ENCODE results near the gene MROH2B.

Gene MROH2B

GRCh38 chr5:41071242-41071641 is at the start of gene MROH2B:
Gene MROH2B (minus strand): TSS chr5:41071342. CDS start chr5:41070852, 490 bp downstream.
- in situ Hi-C loops (cut with MboI; ENCODE audit: low sequenced_read_pairs): no loop called here

GRCh38 chr5:41120600-41120999 is 49.5 kb upstream of the MROH2B start:
- in situ Hi-C loops (cut with MboI; ENCODE audit: low sequenced_read_pairs): no loop called here

GRCh38 chr5:41118177-41118576 is 47.0 kb upstream of the MROH2B start:
- in situ Hi-C loops (cut with MboI; ENCODE audit: low sequenced_read_pairs): no loop called here

GRCh38 chr5:41115281-41115680 is 44.1 kb upstream of the MROH2B start:
- in situ Hi-C loops (cut with MboI; ENCODE audit: low sequenced_read_pairs): no loop called here

- in situ Hi-C loops (cut with MboI; ENCODE audit: low sequenced_read_pairs): no loop called here
Measured at GRCh38 chr5:41112486-41113455, 41.6 kb upstream of the MROH2B start.

GRCh38 chr5:41109186-41109585 is 38.0 kb upstream of the MROH2B start:
- in situ Hi-C loops (cut with MboI; ENCODE audit: low sequenced_read_pairs): no loop called here

- in situ Hi-C loops (cut with MboI; ENCODE audit: low sequenced_read_pairs): no loop called here
Measured at GRCh38 chr5:41102341-41102740, 31.2 kb upstream of the MROH2B start.

- in situ Hi-C loops (cut with MboI; ENCODE audit: low sequenced_read_pairs): no loop called here
Measured at GRCh38 chr5:41097642-41098041, 26.5 kb upstream of the MROH2B start.

GRCh38 chr5:41095324-41096101 is 24.4 kb upstream of the MROH2B start:
- in situ Hi-C loops (cut with MboI; ENCODE audit: low sequenced_read_pairs): no loop called here

GRCh38 chr5:41094871-41095270 is 23.7 kb upstream of the MROH2B start:
- in situ Hi-C loops (cut with MboI; ENCODE audit: low sequenced_read_pairs): no loop called here

- in situ Hi-C loops (cut with MboI; ENCODE audit: low sequenced_read_pairs): no loop called here
Measured at GRCh38 chr5:41093803-41094202, 22.7 kb upstream of the MROH2B start.

- in situ Hi-C loops (cut with MboI; ENCODE audit: low sequenced_read_pairs): no loop called here
Measured at GRCh38 chr5:41087461-41087860, 16.3 kb upstream of the MROH2B start.

- in situ Hi-C loops (cut with MboI; ENCODE audit: low sequenced_read_pairs): no loop called here
Measured at GRCh38 chr5:41083306-41083705, 12.2 kb upstream of the MROH2B start.

- in situ Hi-C loops (cut with MboI; ENCODE audit: low sequenced_read_pairs): no loop called here
Measured at GRCh38 chr5:41071975-41072374, 833 bp upstream of the MROH2B start.

GRCh38 chr5:41067714-41068568 is 3.2 kb downstream of the MROH2B start:
- in situ Hi-C loops (cut with MboI; ENCODE audit: low sequenced_read_pairs): no loop called here

- in situ Hi-C loops (cut with MboI; ENCODE audit: low sequenced_read_pairs): no loop called here
Measured at GRCh38 chr5:41065691-41066335, 5.3 kb downstream of the MROH2B start.

GRCh38 chr5:41057940-41058339 is 13.2 kb downstream of the MROH2B start:
- in situ Hi-C loops (cut with MboI; ENCODE audit: low sequenced_read_pairs): no loop called here

GRCh38 chr5:41057231-41057630 is 13.9 kb downstream of the MROH2B start:
- in situ Hi-C loops (cut with MboI; ENCODE audit: low sequenced_read_pairs): no loop called here

GRCh38 chr5:41048986-41049385 is 22.2 kb downstream of the MROH2B start:
- in situ Hi-C loops (cut with MboI; ENCODE audit: low sequenced_read_pairs): no loop called here

GRCh38 chr5:41043109-41043747 is 27.9 kb downstream of the MROH2B start:
- in situ Hi-C loops (cut with MboI; ENCODE audit: low sequenced_read_pairs): no loop called here

Data from hTERT RPE-1 (cell line).